Measurements from ENCODE around the gene HSP90AB1. TPM values are rescaled to one million over a fixed set of nuclear protein-coding genes. Genes with fewer than 3 reads are reported as not detected.

HSP90AB1 gene
- polyA plus RNA-seq, 1 donor from 2014 or later, result 522 TPM

DNA sequence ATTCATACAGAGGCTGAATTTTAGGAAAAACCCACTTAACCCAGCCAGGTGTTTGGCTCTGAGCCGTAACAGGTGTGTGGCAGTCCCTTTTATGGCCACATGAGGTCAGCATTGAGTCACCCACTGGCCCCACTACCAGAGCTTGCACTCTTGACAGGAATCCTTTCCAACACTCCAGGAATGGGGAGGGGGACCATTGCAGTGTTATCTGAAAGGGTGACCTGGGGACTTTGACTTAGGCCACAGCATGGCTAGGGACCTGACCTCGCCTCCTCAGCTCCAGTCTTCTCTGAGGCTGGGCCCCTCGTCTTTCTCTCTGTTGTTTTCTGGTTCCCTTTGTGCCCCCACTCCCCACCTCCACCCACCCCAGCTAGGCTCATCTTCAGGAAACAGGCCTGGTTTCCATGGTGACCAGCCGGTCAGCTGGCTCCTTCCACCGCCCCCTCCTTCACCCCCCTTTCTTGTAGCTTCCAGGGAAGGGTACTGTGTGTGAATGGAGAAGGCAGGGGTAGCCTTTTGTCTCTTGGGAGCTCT, 21.3 kb downstream of the HSP90AB1 start:
- peaks cover 3% of the 10 kb centered on the region for H3K36me3 ChIP-seq (ENCODE audit: insufficient read depth, low read length)
- H3K79me2 ChIP-seq (replicated peaks; ENCODE audit: insufficient read depth, low read length), result peaks cover 29% of the 10 kb centered on the region
- no peaks in the 10 kb centered on the region for H3K9me3 ChIP-seq (ENCODE audit: low read length)
- no peaks in the 10 kb centered on the region for H3K9me2 ChIP-seq (ENCODE audit: insufficient read depth, low read length)
- H3K27me3 ChIP-seq (ENCODE audit: insufficient read depth, low read depth, low read length), result no peaks in the 10 kb centered on the region
- peak overlapping the region; percentile 88 for H3K27ac ChIP-seq (ENCODE audit: low read length)
- peaks cover 4% of the 10 kb centered on the region for H4K20me1 ChIP-seq (ENCODE audit: insufficient read depth)
- peak overlapping the region; percentile 85 for H3K9ac ChIP-seq (ENCODE audit: low read length)
- H3K4me3 ChIP-seq (ENCODE audit: low read length), result peak overlapping the region; percentile 37
- H2AFZ ChIP-seq (ENCODE audit: low read depth, low read length), result peak overlapping the region; percentile 30
- TF ChIP-seq TAF1 (IDR thresholded peaks at IDR 0.05; ENCODE audit: low read depth) (no peak), EZH2 (IDR thresholded peaks at IDR 0.05; ENCODE audit: borderline replicate concordance, insufficient read depth, low read length, poor library complexity, severe bottlenecking) (no peak), MXI1 (conservative IDR thresholded peaks at IDR 0.05; ENCODE audit: poor library complexity, severe bottlenecking) (peak; percentile 16), SMC3 (conservative IDR thresholded peaks at IDR 0.05; ENCODE audit: poor library complexity) (peak; percentile 98), EP300 (conservative IDR thresholded peaks at IDR 0.05; ENCODE audit: poor library complexity, severe bottlenecking) (no peak), POLR2AphosphoS5 (IDR thresholded peaks at IDR 0.05) (peak; percentile 63), RAD21 (conservative IDR thresholded peaks at IDR 0.05) (peak; percentile 97)
- TF ChIP-seq, protein P1, sequence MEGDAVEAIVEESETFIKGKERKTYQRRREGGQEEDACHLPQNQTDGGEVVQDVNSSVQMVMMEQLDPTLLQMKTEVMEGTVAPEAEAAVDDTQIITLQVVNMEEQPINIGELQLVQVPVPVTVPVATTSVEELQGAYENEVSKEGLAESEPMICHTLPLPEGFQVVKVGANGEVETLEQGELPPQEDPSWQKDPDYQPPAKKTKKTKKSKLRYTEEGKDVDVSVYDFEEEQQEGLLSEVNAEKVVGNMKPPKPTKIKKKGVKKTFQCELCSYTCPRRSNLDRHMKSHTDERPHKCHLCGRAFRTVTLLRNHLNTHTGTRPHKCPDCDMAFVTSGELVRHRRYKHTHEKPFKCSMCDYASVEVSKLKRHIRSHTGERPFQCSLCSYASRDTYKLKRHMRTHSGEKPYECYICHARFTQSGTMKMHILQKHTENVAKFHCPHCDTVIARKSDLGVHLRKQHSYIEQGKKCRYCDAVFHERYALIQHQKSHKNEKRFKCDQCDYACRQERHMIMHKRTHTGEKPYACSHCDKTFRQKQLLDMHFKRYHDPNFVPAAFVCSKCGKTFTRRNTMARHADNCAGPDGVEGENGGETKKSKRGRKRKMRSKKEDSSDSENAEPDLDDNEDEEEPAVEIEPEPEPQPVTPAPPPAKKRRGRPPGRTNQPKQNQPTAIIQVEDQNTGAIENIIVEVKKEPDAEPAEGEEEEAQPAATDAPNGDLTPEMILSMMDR (IDR thresholded peaks at IDR 0.05; ENCODE audit: poor library complexity, severe bottlenecking), result peak; percentile 97
- TF ChIP-seq, protein P2, sequence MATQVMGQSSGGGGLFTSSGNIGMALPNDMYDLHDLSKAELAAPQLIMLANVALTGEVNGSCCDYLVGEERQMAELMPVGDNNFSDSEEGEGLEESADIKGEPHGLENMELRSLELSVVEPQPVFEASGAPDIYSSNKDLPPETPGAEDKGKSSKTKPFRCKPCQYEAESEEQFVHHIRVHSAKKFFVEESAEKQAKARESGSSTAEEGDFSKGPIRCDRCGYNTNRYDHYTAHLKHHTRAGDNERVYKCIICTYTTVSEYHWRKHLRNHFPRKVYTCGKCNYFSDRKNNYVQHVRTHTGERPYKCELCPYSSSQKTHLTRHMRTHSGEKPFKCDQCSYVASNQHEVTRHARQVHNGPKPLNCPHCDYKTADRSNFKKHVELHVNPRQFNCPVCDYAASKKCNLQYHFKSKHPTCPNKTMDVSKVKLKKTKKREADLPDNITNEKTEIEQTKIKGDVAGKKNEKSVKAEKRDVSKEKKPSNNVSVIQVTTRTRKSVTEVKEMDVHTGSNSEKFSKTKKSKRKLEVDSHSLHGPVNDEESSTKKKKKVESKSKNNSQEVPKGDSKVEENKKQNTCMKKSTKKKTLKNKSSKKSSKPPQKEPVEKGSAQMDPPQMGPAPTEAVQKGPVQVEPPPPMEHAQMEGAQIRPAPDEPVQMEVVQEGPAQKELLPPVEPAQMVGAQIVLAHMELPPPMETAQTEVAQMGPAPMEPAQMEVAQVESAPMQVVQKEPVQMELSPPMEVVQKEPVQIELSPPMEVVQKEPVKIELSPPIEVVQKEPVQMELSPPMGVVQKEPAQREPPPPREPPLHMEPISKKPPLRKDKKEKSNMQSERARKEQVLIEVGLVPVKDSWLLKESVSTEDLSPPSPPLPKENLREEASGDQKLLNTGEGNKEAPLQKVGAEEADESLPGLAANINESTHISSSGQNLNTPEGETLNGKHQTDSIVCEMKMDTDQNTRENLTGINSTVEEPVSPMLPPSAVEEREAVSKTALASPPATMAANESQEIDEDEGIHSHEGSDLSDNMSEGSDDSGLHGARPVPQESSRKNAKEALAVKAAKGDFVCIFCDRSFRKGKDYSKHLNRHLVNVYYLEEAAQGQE (IDR thresholded peaks at IDR 0.05; ENCODE audit: borderline replicate concordance), result peak; percentile 65
- peak overlapping the region; percentile 50 for H3K4me2 ChIP-seq (ENCODE audit: low read length)
- H3F3A ChIP-seq (ENCODE audit: insufficient read depth, low read length, poor library complexity, severe bottlenecking), result no peaks in the 10 kb centered on the region

DNA sequence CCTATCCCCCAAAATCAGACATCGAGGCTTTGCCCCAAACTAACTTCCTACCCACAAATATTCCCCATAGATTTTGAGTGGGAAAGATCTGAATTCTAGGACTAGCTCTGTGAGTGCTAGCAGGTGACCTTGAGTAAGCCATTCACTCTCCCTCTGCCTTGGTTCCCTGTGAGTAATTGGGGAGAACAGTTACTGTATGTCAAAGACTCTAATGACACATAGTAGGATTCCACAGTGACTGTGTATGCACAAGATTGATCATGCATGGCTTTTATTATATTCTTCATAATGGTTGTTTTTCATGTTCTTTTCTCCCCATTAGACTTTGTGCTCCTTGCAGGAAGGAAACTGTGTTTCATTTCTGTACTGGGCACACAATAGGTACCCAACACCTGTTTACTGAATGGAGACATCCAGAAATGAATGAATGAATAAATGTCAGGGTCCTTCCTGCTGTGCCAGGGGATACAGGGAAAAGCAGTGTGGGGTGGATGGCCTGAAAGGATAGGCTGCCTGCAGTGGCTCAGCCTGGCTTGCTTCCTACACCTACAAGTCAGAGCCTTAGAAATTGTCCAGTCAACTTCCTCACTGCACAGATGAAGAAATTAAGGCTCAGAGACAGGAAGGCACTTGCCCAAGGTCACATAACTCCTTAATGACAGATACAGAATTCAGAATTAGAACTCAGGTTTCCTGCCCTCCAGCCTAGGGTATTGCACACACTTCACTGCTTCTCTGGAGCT, 22.4 kb downstream of the HSP90AB1 start:
- peak overlapping the region; percentile 98 for H3K4me2 ChIP-seq (ENCODE audit: low read length)
- H3K36me3 ChIP-seq (ENCODE audit: insufficient read depth, low read length), result peaks cover 6% of the 10 kb centered on the region
- peak overlapping the region; percentile 85 for H3K9ac ChIP-seq (ENCODE audit: low read length)
- no peaks in the 10 kb centered on the region for H3F3A ChIP-seq (ENCODE audit: insufficient read depth, low read length, poor library complexity, severe bottlenecking)
- H2AFZ ChIP-seq (ENCODE audit: low read depth, low read length), result peak overlapping the region; percentile 66
- H3K9me3 ChIP-seq (ENCODE audit: low read length), result no peaks in the 10 kb centered on the region
- H3K9me2 ChIP-seq (ENCODE audit: insufficient read depth, low read length), result no peaks in the 10 kb centered on the region
- peaks cover 19% of the 10 kb centered on the region for H3K79me2 ChIP-seq (replicated peaks; ENCODE audit: insufficient read depth, low read length)
- H3K27me3 ChIP-seq (ENCODE audit: insufficient read depth, low read depth, low read length), result no peaks in the 10 kb centered on the region
- peak overlapping the region; percentile 67 for H3K4me3 ChIP-seq (ENCODE audit: low read length)
- peaks cover 3% of the 10 kb centered on the region for H4K20me1 ChIP-seq (ENCODE audit: insufficient read depth)
- TF ChIP-seq MXI1 (conservative IDR thresholded peaks at IDR 0.05; ENCODE audit: poor library complexity, severe bottlenecking) (no peak), EZH2 (IDR thresholded peaks at IDR 0.05; ENCODE audit: borderline replicate concordance, insufficient read depth, low read length, poor library complexity, severe bottlenecking) (no peak), POLR2AphosphoS5 (IDR thresholded peaks at IDR 0.05) (no peak), RAD21 (conservative IDR thresholded peaks at IDR 0.05) (no peak), SMC3 (conservative IDR thresholded peaks at IDR 0.05; ENCODE audit: poor library complexity) (no peak), EP300 (conservative IDR thresholded peaks at IDR 0.05; ENCODE audit: poor library complexity, severe bottlenecking) (no peak), TAF1 (IDR thresholded peaks at IDR 0.05; ENCODE audit: low read depth) (no peak)
- TF ChIP-seq, protein P1 (IDR thresholded peaks at IDR 0.05; ENCODE audit: poor library complexity, severe bottlenecking), result no peak
- TF ChIP-seq, protein P2 (IDR thresholded peaks at IDR 0.05; ENCODE audit: borderline replicate concordance), result no peak
- H3K27ac ChIP-seq (ENCODE audit: low read length), result peak overlapping the region; percentile 88

All from neural cell (in vitro differentiated cells).